AG04449 (cell line): ENCODE measurements around the gene TOPAZ1.

Source experiments
- CTCF ChIA-PET: fragments of 350-600 bp; formaldehyde crosslinking; extraction: SDS; loops from one replicate; lab custom pipeline; 2021; ENCODE audit warnings: antibody characterized with exemption; lab: Yijun Ruan, JAX
- POLR2A ChIA-PET: fragments of 400-600, 350-600 bp; formaldehyde crosslinking; extraction: SDS; loops from one replicate; lab custom pipeline; 2020; ENCODE audit warnings: antibody characterized with exemption, inconsistent platforms; lab: Yijun Ruan, JAX
- DNase-seq: peaks from one replicate; pipeline ENCODE4 v3.0.0-alpha.2; 2010; ENCODE audit warnings: low read depth, low spot score
- H3K4me3 ChIP-seq: 2 replicates; pipeline ENCODE4 v1.5.1; 2011; ENCODE audit warnings: low read depth, mild to moderate bottlenecking, control low read depth, low read length
- TF ChIP-seq, protein P1 (sequence below): IDR thresholded peaks from one replicate; pipeline ENCODE4 v1.5.1; 2011; ENCODE audit warnings: mild to moderate bottlenecking, moderate library complexity, low read length, control low read depth, inconsistent platforms; ENCODE audit not compliant: insufficient read depth; ENCODE audit errors: missing control alignments

Gene TOPAZ1

DNA sequence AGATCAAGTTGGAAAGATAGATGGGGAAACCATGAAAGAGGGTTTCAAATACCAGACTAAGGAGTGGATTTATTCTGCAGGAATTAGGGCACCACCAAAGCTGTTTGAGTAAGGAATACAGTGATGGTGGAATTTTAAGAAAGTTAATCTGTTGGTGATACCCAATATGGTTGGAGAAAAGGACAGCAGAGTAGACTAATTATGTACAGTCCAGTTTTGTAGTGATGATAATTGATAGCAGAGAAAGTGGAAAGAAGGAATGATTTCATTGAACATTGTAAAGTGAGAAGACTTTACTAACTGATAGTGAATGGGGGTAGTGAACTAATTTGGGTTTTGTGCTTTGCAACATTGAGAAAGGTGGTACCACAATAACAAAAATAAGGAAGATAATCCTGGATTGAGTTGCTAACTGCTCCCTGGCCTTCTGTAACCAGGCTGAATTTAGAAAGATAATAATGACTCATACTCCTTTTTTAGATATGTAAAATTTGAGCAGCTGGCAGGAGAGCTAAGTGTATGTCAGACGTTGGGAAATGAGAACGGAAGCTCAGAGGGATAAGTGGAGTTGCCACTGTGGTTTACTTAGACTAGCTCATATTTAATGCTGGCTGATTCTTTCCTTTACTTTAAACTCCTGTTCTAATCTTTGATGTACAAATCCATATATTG, 113.8 kb downstream of the TOPAZ1 start:
- no peak overlapping the region for H3K4me3 ChIP-seq
- ChIA-PET CTCF (interaction anchor here (1.2 kb wide), 1 partner anchor 16 kb away, joined by 3 read pairs; no protein-coding TSS in a partner anchor), POLR2A (interaction anchor here (0.9 kb wide), 1 partner anchor 17 kb away, joined by 3 read pairs; the partner anchor contains the start of gene TCAIM)
- TF ChIP-seq, protein P1, sequence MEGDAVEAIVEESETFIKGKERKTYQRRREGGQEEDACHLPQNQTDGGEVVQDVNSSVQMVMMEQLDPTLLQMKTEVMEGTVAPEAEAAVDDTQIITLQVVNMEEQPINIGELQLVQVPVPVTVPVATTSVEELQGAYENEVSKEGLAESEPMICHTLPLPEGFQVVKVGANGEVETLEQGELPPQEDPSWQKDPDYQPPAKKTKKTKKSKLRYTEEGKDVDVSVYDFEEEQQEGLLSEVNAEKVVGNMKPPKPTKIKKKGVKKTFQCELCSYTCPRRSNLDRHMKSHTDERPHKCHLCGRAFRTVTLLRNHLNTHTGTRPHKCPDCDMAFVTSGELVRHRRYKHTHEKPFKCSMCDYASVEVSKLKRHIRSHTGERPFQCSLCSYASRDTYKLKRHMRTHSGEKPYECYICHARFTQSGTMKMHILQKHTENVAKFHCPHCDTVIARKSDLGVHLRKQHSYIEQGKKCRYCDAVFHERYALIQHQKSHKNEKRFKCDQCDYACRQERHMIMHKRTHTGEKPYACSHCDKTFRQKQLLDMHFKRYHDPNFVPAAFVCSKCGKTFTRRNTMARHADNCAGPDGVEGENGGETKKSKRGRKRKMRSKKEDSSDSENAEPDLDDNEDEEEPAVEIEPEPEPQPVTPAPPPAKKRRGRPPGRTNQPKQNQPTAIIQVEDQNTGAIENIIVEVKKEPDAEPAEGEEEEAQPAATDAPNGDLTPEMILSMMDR, result no peak
- peak; percentile 70 for DNase-seq

DNA sequence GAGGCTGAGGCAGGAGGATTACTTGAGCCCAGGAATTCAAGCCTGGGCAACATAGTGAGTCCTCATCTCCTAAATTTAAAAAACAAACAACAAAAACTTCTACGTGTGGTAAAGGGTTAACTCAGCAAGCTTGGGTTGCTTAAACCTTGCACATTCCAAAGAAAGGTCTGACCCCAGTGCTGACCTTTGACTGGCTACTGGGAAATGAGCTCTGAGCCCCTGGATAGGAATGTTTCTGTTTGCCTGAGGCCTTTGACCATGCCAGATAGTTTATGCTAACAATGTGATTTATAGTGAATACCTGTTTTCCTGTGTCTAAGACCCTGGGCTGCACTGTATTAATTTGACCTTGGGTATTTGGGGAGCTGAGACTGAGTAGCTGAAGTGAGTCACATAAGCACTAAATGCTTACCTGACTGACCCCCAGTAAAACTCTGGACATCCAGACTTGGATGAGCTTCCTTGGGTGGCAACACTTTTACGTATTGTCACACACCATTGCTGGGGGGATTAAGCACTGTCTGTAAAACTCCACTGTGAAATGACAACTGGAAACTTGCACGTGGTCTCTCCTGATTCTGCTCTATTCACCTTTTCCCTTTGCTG, 117.6 kb downstream of the TOPAZ1 start:
- CTCF ChIA-PET, result no interaction called here
- no peak for DNase-seq
- POLR2A ChIA-PET, result no interaction called here
- TF ChIP-seq, protein P1, result no peak
- no peak overlapping the region for H3K4me3 ChIP-seq

DNA sequence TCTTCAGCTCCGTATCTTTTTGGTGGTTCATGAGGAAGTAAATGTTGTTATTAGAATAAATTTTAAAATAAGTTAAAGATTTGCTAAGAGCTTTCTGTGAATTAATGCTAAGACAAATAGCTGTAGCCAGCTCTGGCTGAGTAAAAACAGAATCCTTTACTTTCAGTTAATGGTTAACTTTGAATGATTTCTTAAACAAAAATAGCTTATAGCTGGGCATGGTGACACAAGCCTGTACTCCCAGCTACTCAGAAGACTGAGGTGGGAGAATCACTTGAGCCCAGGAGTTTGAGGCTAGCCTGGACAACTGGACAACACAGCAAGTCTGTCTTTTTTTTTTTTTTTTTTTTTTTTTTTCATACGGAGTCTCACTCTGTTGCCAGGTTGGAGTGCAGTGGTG, 121.9 kb downstream of the TOPAZ1 start:
- TF ChIP-seq, protein P1, result no peak
- ChIA-PET POLR2A (no interaction called here), CTCF (no interaction called here)
- no peak overlapping the region for H3K4me3 ChIP-seq
- DNase-seq, result no peak

DNA sequence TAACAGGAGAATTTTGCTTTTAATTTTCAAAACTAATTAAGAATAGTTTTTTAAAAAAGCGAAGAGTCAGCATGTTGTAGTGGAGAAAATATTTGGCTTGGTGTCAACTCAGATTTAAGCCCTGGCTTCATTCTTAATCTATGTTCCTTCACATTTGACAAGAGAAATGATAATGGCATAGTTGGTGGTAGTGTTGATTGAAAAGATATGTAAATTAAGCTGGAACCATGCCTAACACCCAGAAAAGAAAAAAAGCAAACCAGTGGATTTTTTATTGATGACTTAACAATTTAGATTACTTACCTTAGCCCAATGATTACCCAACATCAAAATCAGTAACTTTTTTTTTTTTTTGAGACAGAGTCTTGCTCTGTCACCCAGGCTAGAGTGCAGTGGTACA, 124.3 kb downstream of the TOPAZ1 start:
- TF ChIP-seq, protein P1, result no peak
- ChIA-PET CTCF (no interaction called here), POLR2A (no interaction called here)
- no peak for DNase-seq
- H3K4me3 ChIP-seq, result no peak overlapping the region

DNA sequence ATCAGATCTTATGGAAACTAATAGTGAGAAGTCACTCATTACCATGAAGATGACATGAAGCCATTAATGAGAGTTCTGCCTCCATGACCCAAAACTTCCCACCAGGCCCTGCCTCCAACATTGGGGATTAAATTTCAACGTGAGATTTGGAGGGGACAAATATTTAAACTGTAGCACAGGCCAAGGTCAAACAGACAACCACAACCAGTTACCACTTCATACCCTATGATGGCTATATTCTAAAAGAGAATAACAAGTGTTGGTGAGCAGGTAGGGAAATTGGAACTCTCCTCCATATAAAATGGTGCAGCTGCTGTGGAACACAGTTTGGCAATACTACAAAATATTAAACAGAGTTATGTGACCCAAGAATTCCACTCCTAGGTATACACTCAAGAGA, 133.8 kb downstream of the TOPAZ1 start:
- no peak for DNase-seq
- CTCF ChIA-PET, result no interaction called here
- TF ChIP-seq, protein P1, result no peak
- H3K4me3 ChIP-seq, result no peak overlapping the region
- POLR2A ChIA-PET, result no interaction called here
